GM18519 (cell line): Measurements from ENCODE around the gene IPO11.
"Not testable (repeated sequence)": the region's sequence is repeated elsewhere in the genome, so short reads cannot be mapped to it uniquely, and the experiment has no call there.

Source experiments
- ATAC-seq: cut with Tn5 transposase; IDR thresholded peaks from one replicate; pipeline ENCODE4 v1.9.1; 2021; ENCODE audit warnings: mild to moderate bottlenecking, moderate library complexity; ENCODE audit not compliant: unreplicated experiment, low FRiP score

IPO11 gene

DNA sequence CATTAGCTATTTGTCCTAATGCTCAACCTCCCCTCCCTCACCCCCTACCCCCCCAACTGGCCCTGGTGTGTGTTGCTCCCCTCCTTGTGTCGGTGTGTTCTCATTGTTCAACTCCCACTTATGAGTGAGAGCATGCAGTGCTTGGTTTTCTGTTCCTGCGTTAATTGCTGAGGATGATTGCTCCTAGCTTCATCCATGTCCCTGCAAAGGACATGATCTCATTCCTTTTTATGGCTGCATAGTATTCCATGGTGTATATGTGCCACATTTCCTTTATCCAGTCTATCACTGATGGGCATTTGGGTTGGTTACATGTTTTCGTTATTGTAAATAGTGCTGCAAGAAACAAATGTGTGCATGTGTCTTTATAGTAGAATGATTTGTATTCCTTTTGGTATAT is 153.2 kb downstream of the IPO11 start:
- not testable (repeated sequence) for ATAC-seq

DNA sequence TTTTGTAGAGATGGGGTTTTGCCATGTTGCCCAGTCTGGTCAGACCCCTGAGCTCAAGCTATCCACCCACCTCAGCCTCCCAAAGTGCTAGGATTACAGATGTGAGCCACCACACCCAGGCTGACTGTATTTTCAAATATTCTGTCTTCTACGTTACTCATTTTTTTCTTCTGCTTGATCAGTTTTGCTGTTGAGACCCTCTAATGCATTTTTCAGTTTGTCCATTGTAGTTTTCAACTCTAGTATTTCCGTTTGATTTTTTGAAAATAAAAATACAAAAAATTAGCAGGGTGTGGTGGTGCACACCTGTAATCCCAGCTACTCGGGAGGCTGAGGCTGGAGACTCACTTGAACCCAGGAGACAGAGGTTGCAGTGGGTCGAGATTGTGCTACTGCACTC is 155.6 kb downstream of the IPO11 start:
- no peak for ATAC-seq

DNA sequence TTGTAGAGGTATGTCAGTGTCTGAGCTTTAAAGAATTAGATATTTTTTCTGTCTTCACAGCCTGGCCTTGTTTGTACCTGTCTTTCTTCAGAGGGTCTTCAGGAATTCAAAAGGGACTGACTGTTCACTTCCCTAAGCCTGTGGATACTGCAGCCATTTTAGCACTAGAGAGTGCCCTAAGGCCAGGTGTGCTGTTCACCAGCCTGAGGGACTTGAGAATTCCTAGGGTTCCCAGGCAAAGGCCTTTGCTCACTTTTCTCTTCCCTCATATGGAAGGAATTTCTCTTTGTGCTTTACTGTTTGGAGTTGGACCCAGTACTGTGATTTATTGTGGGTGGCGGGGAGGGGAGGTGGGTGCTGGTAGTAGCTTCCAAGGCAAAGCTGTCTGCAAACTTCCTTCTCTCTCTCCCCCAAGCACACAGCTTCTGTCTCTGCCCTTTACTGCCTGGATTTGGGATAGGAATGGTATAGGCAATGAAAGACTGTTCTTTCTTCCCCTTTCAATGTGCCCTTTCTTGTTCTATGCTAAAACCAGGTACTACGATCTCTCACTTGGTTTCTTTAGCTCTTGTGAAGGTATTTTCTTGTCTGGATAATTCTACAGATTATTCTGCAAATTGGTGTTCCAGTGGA is 156.4 kb downstream of the IPO11 start:
- no peak for ATAC-seq

DNA sequence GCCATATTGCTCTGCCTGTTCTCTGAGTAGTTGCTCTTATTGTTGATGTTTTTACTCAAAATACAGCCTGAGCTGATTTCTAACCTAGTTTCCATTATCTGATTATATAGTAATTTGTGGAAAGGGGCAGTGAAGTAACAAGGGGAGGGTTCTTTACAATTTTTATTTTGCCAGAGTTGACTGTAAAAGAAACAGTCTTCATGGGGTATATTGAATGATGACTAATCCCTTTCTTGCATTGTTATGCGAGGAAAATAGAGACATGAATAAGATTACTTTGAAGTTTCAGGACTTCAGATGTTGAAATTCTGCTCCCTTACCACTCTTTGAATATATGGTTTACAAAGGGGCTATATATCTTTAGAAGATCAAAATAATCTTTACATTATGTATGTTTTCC is 156.9 kb downstream of the IPO11 start:
- no peak for ATAC-seq

DNA sequence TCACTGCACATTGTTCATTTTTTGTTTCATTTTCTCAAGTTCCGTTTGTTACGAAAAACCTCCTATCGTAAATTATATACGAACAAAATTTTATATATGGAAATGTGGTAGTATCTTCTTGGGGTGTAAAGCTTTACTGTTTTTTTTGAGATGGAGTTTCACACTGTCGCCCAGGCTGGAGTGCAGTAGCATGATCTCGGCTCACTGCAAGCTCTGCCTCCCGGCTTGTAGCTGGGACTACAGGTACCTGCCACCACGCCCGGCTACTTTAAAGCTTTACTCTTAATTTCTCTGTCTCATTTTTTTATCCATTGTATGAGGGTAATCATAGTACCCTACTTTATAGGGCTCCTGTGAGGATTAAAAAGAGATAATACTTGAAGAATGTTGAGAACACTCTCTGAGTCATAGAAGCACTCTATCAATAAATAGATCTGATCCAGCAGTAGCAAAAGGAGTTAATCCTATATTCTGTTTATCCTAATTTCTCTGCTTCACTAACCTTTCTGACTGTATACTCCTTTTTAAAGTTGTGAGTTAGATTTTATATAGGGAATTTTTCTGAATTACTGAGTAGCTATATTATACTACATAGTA is 160.5 kb downstream of the IPO11 start:
- no peak for ATAC-seq

DNA sequence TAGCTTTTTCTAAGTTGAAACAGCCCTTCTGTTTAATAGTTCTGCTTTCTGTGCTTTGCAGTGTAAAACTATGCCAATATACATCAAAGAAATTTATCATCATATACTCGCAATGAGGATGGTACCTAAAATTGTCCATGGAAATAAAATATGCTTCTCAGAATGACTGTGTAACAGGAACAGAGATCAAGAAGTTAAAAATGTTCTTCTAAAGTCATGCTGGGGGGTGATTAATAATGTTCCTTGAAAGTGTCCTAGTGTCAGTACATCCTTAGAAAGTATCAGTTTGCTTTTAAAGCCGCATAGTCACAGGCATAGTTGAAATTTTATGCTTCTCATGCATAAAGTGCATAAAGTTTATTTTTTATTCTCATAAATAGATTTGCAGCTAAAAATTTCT is 162.0 kb downstream of the IPO11 start:
- ATAC-seq: peak; percentile 64

DNA sequence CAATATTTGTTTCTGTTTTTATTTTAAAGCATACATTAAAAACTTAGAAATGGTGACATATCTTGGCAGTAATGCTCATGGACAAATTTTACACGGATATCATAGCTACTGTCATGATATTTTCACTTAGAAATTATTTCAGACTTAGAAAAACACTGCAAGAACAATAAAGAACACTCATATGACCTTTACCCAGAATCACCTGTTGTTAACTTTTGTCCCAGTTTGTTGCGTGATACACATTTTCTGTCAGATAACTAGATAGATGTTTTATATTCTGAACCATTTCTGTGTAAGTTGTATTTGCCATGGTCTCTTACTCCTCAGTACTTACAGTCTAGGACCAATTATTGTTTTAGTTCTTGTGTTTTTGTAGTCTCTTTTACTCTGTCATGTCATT is 162.5 kb downstream of the IPO11 start:
- ATAC-seq: no peak

DNA sequence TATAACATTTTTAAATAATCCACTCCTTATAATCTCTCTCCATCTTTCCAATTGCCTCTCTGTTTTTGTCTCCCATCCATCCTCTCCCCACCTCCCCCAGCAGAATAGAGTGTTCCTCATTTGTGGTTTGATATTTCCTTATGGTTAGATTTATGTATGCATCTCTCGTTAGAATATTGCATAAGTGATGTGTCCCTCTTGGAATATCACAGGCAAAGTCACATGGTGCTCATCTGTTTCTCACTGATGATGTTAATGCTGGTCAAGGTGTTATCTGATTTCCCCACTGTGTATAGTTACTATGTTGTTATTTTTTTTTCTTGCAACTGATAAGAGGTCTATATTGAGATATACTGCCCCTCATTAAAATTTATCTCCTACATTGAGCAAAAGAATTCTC is 162.9 kb downstream of the IPO11 start:
- ATAC-seq: no peak

DNA sequence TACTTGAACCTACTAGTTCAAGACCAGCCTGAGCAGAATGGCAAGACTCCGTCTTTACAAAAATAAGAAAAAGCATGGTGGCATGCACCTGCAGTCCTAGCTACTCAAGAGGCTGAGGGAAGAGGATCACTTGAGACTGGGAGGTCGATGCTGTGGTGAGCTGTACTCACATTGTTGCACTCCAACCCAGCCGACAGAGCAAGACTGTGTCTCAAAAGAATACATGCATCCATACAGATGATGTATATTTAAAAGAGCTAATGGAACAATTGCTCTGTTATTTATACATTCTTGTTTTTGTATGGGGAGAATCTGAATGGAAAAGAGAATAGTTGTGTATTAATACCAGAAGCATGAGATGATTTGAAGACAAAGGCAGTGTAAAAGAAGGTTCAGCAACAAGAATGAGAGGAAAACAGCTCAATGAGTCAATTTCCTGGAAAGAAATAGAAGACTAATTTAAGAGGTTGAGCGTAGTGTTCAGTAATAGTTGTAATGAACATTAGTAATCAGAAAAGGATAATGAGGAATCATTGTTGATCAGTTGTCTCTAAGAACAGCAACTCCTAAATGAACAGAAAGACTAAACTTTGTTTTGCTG is 164.1 kb downstream of the IPO11 start:
- no peak for ATAC-seq

DNA sequence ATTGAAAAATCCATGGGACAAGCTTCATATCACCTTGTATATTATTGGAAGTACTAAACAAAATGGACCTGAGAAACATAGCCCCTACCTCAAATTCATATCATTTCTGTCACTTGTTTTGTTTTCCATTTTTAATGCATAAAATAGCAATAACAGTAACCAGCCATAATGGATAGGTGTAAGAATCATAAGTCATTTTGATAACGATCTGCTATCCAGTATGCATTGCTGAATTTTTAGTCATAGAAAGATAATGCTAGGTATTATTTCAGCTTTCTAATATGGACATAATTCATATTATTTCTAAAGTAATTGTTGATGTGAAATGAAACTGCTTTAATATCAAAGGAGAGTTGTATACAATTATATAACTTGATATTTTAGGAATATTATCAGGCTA is 164.9 kb downstream of the IPO11 start:
- ATAC-seq: no peak

DNA sequence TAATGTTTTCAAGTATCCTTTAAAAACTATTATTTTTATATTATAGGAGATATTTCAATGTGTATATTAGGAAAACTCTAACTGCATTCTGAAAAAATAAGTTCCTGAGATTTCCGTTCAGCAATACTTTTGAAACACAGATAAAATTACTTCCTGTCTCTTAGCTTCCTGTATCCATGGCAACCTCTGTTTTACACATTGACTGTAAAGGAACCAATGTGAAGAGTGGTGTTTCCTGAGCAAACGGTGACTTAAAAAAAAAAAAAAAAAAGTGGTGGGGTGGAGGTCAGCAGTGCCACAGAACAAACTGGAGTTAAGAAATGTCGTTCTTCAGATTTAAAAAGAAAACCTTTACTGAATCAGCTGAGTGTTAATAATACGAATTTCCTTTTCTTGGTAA is 166.0 kb downstream of the IPO11 start, which contains the start of gene LRRC70:
LRRC70 (plus strand) TSS at position 280 of the 400 bp plus-strand sequence. CDS start 620 bp downstream, outside the sequence.
- ATAC-seq: peak; percentile 87

DNA sequence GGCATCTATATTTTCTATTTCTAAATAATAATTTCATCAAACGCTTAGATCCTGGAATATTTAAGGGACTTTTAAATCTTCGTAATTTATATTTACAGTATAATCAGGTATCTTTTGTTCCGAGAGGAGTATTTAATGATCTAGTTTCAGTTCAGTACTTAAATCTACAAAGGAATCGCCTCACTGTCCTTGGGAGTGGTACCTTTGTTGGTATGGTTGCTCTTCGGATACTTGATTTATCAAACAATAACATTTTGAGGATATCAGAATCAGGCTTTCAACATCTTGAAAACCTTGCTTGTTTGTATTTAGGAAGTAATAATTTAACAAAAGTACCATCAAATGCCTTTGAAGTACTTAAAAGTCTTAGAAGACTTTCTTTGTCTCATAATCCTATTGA is 167.2 kb downstream of the IPO11 start:
- ATAC-seq: no peak

DNA sequence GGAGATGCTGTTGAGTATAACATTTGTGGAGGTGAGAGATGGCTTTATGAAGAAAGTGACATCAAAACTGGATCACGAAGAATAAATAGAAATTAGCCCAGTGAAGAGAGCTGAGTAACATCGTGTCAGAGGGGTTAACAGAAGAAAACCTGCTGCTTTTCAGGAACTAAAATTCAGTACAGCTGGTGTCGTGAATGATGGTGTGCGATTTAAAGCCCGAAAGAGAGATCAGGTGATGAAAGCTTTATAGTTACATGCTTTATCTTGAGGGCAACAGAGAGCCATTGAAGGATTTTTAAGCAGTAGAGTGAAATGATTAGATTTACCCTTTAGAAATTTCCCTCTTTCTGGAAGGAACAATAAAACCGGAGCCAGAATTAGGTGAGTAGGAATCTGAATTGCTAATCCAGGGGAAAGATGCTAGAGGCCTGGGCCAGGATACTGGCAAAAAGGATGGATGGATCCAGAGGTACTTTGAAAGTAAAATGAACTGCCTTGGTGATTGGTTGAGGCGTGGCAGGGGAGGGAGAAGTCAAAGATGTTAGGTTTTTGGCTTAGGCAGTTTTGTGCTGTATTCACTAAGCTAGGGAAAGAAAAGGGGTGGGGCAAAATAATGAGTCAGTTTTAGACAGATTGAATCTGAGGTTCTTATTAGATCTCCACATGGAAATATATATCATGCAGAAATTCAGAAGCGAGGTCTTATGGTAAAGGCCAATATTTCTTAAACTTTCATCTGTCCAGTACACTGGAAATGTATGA is 169.5 kb downstream of the IPO11 start:
- ATAC-seq: no peak

DNA sequence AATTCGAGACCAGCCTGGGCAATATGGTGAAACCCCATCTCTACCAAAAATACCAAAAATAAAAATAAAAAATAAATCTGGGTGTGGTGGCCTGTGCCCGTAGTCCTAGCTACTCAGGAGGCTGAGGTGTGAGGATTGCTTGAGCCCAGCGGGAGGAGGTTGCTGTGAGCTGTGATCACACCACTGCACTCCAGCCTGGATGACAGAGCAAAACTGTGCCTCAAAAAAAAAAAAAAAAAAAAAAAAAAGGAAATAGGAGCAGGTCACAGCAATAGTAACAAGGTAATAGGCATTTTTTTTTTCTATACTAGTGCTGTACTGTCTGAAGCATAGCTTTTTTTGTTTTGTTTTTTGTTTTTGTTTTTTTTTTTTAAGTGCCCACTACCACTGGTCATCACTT is 171.8 kb downstream of the IPO11 start:
- no peak for ATAC-seq

DNA sequence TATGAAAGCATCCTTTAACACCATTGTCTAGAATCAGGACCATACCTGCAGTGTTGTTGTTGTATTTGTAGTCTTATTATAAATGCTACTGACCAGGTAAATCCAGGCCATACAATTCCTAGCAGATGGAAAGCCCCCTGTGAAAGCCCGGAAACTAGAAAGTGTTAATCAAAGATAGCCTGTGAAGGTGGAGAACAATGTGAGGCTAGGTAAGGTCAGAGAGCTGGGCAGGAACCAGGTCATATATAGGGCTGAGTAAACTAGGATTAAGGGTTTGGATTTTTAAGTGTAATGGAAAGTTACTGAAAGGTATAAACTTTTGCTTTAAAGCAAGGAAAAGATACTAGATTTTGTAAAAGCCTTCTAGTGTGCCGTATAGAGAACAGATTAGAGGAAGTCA is 172.7 kb downstream of the IPO11 start:
- ATAC-seq: no peak

DNA sequence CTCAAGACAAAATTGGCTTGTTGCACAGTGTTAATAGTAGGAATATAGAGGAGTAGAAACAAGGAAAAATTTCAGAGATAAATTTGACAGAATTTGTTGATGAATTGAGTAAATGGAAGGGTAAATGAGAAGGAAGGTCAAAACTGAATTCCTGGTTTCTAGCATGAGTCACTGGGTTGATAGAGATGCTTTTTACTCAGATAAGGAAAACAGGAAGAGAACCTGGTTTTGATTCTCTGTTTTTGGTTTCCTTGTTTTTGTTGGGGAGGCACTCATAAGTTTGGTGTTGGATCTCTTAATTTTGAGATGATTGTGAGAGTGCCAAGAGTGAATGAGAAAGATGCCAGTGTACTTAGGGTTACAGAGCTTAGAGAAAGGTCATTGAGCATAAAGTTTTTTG is 173.2 kb downstream of the IPO11 start:
- no peak for ATAC-seq

DNA sequence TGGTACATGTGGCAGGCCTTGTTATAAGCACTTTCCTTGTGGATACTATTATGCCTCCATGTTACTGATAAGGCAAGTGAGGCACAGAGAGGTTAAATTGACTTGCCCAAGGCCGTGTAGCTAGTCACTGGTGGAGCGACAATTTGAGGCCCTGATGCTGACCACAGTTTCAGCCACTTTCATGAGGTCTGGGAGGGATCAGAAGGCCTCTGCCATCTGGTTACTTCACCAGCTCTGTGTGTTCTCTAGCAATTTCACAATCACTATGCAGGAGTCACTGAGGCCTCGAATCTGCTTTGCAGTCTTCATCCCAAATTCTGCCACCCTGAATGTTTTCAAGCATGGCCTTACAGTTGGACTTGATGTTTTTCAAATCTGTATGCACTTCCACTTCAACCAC is 175.2 kb downstream of the IPO11 start:
- no peak for ATAC-seq

DNA sequence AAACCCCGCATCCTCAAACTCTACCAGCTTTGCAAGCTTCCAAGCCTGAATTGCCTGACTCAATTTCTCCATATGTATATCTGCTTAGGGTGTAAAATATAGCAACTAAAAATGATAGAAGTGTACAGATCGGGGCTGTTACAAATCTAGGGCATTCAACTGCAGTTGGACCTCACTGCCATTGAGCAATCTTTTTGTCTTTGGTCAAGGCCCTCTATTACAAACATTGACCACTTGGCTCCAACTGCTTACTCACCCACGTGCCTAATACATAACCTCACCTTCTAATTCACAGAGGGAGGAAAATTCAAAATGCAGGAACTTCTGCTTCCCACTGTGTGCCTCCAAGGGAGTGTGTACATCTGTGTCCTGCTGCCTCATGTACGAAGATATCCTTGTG is 176.1 kb downstream of the IPO11 start:
- ATAC-seq: no peak

DNA sequence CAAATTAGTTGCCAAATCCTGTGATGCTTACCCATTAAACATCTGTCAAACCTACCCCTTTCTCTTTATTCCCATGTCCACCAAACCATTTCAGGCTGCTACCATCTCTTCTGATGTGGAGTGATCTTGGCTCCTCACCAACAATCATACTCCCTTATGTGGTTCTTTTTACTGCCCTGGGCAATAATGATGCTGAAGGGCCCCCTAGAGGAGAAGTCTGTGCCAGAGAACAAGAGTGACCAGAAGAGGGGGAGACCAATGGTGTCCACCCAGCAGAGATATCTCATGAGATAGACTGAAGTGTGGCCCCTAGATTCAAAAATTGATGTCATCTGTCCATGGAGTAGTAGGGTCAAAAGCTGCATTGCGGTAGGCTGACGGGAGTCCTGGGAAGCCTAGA is 176.9 kb downstream of the IPO11 start:
- ATAC-seq: no peak

DNA sequence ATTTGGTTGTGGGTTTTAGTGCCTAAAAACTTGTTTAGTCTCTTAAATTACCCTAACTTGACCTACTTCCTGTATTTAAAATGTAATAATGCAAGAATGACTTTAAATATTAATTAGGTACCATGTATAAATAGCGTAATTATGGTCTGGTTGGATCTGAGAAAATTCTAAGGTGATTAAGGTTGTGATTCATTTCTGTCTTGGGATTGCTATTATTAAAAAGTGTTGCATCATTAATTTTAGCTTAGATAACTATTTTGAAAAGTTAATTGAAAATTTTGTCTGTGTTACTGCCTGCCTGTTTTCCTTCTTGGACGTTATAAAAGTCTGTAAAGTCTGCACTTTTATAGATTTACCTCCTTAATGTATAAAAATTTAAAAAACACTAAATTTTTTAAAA is 177.8 kb downstream of the IPO11 start:
- ATAC-seq: no peak

DNA sequence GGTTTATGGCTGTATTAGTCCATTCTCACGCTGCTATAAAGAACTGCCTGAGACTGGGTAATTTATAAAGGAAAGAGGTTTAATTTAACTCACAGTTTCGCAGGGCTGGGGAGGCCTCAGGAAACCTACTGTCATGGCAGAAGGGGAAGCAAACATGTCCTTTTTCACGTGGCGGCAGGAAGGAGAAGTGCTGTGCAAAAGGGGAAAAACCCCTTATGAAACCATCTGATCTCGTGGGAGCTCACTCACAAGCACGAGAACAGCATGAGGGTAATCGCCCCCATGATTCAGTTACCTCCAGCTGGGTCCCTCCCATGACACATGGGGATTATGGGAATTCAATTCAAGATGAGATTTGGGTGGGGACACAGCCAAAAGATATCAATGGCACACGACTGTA is 180.0 kb downstream of the IPO11 start:
- ATAC-seq: no peak
